K562 (cell line): ENCODE results near the gene LITAF. TPM values are rescaled to one million over a fixed set of nuclear protein-coding genes. Genes with fewer than 3 reads are reported as not detected.

Experiments used
- ATF3 ChIP-seq, 2 experiments: fragments of 450-650 bp in 1 of 2; sonication (generic) in 1 of 2; formaldehyde crosslinking in 1 of 2; IDR thresholded peaks in 1 of 2; conservative IDR thresholded peaks in 1 of 2; 2 replicates each; pipeline versions ENCODE4 v1.6.1 to v1.8.1; 2016 to 2023; ENCODE audit warnings: mild to moderate bottlenecking in 2 of 2, moderate library complexity in 2 of 2, inconsistent platforms in 1 of 2, missing genetic modification reagents in 1 of 2
- E2F4 ChIP-seq: sonication (generic); formaldehyde crosslinking; IDR thresholded peaks from 2 replicates; pipeline ENCODE4 v1.8.0; 2022; ENCODE audit warnings: mild to moderate bottlenecking, low read depth, missing genetic modification reagents
- HBP1 ChIP-seq: fragments of 450-650 bp; formaldehyde crosslinking; IDR thresholded peaks from 2 replicates; pipeline ENCODE4 v1.4.0; 2022; ENCODE audit warnings: missing genetic modification characterization
- HSF4 ChIP-seq: fragments of 250-450 bp; sonication (Bioruptor Pico); IDR thresholded peaks from 2 replicates; pipeline ENCODE4 v2.1.2; 2022; ENCODE audit warnings: mild to moderate bottlenecking, moderate library complexity, borderline replicate concordance
- KLF1 ChIP-seq: fragments of 450-650 bp; IDR thresholded peaks from 2 replicates; pipeline ENCODE4 v1.6.1; 2016; ENCODE audit warnings: missing genetic modification characterization, missing compliant biosample characterization
- KLF6 ChIP-seq: fragments of 250-450 bp; sonication (Bioruptor Pico); IDR thresholded peaks from 2 replicates; pipeline ENCODE4 v1.4.0; 2020; ENCODE audit warnings: mild to moderate bottlenecking, moderate library complexity, borderline replicate concordance
- MBD1 ChIP-seq: fragments of 250-450 bp; sonication (Bioruptor Pico); IDR thresholded peaks from 2 replicates; pipeline ENCODE4 v1.8.0; 2022; ENCODE audit warnings: inconsistent platforms
- MEIS2 ChIP-seq: fragments of 450-650 bp; IDR thresholded peaks from 2 replicates; pipeline ENCODE4 v1.6.1; 2014; ENCODE audit warnings: mild to moderate bottlenecking; ENCODE audit not compliant: partially characterized antibody
- MTA2 ChIP-seq: fragments of 450-650 bp; IDR thresholded peaks from 2 replicates; pipeline ENCODE4 v1.6.1; 2016; ENCODE audit warnings: low read depth
- NCOA1 ChIP-seq: fragments of 450-650 bp; IDR thresholded peaks from 2 replicates; pipeline ENCODE4 v1.6.1; 2016; ENCODE audit warnings: low read depth
- PHF20 ChIP-seq: fragments of 450-650 bp; IDR thresholded peaks from 2 replicates; pipeline ENCODE4 v1.6.1; 2018; ENCODE audit not compliant: partially characterized antibody
- PHTF2 ChIP-seq: fragments of 250-450 bp; sonication (Bioruptor Pico); IDR thresholded peaks from 2 replicates; pipeline ENCODE4 v1.5.0; 2021; ENCODE audit warnings: mild to moderate bottlenecking
- RBM25 ChIP-seq: fragments of 200-400 bp; formaldehyde crosslinking; IDR thresholded peaks from 2 replicates; pipeline ENCODE4 v1.6.1; 2018; ENCODE audit warnings: low read length, low read depth, moderate library complexity; ENCODE audit not compliant: severe bottlenecking
- RNF2 ChIP-seq: sonication (generic); IDR thresholded peaks from 2 replicates; pipeline ENCODE4 v1.6.1; 2016
- SETDB1 ChIP-seq: IDR thresholded peaks from one replicate; pipeline ENCODE4 v1.6.1; 2012; ENCODE audit warnings: low read length, control low read depth, inconsistent platforms
- SIRT6 ChIP-seq: IDR thresholded peaks from one replicate; pipeline ENCODE4 v1.6.1; 2012; ENCODE audit warnings: low read depth, mild to moderate bottlenecking, control low read depth, inconsistent platforms, low read length, moderate library complexity
- SMAD2 ChIP-seq: fragments of 150-350 bp; IDR thresholded peaks from 2 replicates; pipeline ENCODE4 v1.6.1; 2014; ENCODE audit warnings: low read depth, mild to moderate bottlenecking, low read length
- SOX6 ChIP-seq: fragments of 450-650 bp; IDR thresholded peaks from 2 replicates; pipeline ENCODE4 v1.6.1; 2014; ENCODE audit warnings: mild to moderate bottlenecking
- TAL1 ChIP-seq: fragments of 450-650 bp; IDR thresholded peaks from 2 replicates; pipeline ENCODE4 v1.6.1; 2016; ENCODE audit warnings: mild to moderate bottlenecking
- ZC3H4 ChIP-seq: sonication (generic); formaldehyde crosslinking; IDR thresholded peaks from 2 replicates; pipeline ENCODE4 v1.9.0; 2021; ENCODE audit warnings: missing genetic modification reagents, borderline replicate concordance
- ZMIZ1 ChIP-seq, 2 experiments: fragments of 150-350 bp in 1 of 2; IDR thresholded peaks; 2 replicates each; pipeline ENCODE4 v1.6.1; 2012 to 2016; ENCODE audit warnings: low read depth in 2 of 2, low read length in 2 of 2, mild to moderate bottlenecking in 1 of 2, moderate library complexity in 1 of 2
- ZNF311 ChIP-seq: fragments of 250-450 bp; sonication (Bioruptor Pico); IDR thresholded peaks from 2 replicates; pipeline ENCODE4 v1.4.0; 2020; ENCODE audit warnings: mild to moderate bottlenecking, moderate library complexity
- polyA plus RNA-seq, 8 experiments: library from polyadenylated mRNA; depleted of rRNA in 4 of 8; stranded (reverse) in 5 of 8; unstranded in 3 of 8; fragments of >200 nt; fragmentation: Nextera tagmentation in 2 of 8; fragmentation: Illumina TruSeq in 1 of 8; extraction: Ambion mirVana in 2 of 8; extraction: Trizol in 1 of 8; gene quantifications; 2 replicates each; pipeline versions ENCODE4 v1.2.1 to v1.2.3, GENCODE V29; 2011 to 2014; ENCODE audit warnings: inconsistent platforms in 1 of 8, missing spikeins in 1 of 8
- total RNA-seq, 7 experiments: library from RNA; depleted of rRNA in 6 of 7; stranded (reverse); fragments of >200 nt in 6 of 7; fragmentation: Illumina TruSeq in 2 of 7; extraction: Trizol in 2 of 7; gene quantifications; 2 replicates each; pipeline versions ENCODE4 v1.2.1 to v1.2.3, GENCODE V29; 2011 to 2021; ENCODE audit warnings: low replicate concordance in 1 of 7

The LITAF gene
- total and polyA plus RNA-seq, 9 of the 15 experiments (the other 6 are each of a cell fraction or from before 2014, with no cell fraction given): 4.1 to 17.8 (median 11.9) TPM

GRCh38 chr16:11633113-11633512 lies 46.4 kb upstream of the LITAF start (continued):
- TF ChIP-seq MBD1 (no peak), MEIS2 (no peak), TAL1 (no peak), HSF4 (no peak), SOX6 (no peak), ZMIZ1 (IDR thresholded peaks at IDR 0.05; ENCODE audit: low read depth in 2 of 2, low read length in 2 of 2) (no peak), KLF6 (CRISPR knock-in tag) (peak; percentile 79; the same call in 1 of the 2 replicates), RNF2 (no peak), ZNF311 (no peak), SMAD2 (no peak), KLF1 (tag) (no peak), E2F4 (no peak), ZC3H4 (CRISPR knock-in tag) (no peak), ATF3 (IDR thresholded peaks at IDR 0.05) (no peak), ATF3 (CRISPR knock-in tag; conservative IDR thresholded peaks at IDR 0.05) (no peak), SETDB1 (no peak), HBP1 (CRISPR knock-in tag) (no peak), NCOA1 (no peak), PHF20 (no peak), RBM25 (peak; percentile 9), MTA2 (no peak), PHTF2 (peak; percentile 45; the same call in 1 of the 2 replicates), SIRT6 (no peak)
